Ammon's horn (tissue), 1 donor: ENCODE measurements around the gene CHCHD3.

ENCODE experiments used
- DNase-seq: peaks from one replicate; pipeline ENCODE4 v3.0.0-alpha.2; 2016; ENCODE audit warnings: low spot score

CHCHD3 gene

DNA sequence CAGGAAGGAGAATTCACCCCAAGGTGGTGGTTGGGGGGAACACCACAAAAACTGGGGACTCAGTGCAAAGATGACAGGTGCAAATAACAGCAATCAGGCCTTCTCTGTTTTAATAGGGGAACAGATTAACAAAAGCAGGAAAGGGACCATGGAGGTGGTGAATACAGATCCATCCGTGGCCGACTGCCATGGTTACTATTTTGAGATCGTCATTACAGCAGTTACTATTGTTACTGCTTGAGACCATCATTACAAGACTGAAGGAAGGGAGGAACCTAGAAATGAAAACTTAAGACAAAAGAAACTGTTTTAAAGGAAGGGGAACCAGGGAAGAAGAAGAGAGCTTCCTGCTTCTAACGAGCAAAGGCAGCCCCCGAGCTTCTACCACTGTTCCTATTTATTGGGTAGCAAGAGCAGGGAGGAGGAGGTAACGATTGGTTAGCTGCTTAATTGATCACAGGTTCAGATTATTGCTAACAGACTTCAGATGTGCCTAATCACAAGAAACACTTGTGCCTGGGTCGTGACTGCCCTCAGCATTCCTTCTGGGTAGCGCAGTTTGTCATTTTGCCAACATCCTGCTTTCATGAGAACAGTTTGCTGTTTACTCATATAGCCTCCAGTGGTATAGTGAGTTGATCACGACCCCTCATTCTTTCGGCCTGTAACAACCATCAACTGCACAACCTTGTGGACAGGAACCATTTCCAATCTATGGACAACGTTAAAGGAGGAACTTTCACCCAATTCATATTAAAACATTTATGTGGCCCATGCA, 216.3 kb downstream of the CHCHD3 start:
- peak; percentile 10 for DNase-seq

- DNase-seq, result no peak
Observed at GRCh38 chr7:132861940-132862554, 219.8 kb downstream of the CHCHD3 start.

GRCh38 chr7:132861424-132861823, 220.5 kb downstream of the CHCHD3 start:
- no peak for DNase-seq

DNA sequence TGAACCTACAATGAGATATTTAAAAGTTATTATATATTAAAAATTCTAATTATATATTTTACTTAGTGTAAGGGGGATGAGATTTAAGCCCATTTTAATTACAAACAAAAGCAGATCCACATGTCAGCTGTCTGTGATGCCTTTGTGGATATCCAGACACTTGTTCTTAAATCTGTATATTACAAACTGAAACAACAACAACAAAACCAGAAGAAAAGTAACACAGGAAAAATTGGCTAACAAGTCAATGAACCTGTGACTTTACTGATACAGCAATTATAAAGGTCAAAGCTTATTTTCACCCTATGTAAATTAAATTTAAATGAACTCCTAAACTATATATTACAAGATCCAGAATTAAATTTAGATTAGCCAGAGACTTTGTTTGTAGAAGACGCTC, 222.7 kb downstream of the CHCHD3 start:
- DNase-seq, result no peak

DNA sequence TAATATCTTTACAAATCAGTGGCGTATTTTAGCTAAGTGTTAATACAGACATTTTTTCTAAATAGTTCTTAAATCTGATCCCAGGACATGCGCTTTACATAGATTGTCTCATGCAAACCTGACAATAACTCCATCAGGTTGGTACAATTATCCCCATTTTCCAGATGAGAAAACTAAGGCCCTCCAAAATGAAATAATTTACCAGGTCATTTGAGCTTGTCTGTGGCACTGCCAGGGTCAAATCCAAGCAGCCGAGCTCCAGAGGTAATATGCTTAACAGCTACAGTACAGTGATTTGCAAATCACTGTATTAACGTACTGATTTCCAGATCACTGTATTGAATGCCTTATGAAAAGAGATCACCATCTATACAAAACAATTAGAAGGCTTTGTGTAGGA, 223.1 kb downstream of the CHCHD3 start:
- DNase-seq, result no peak

DNA sequence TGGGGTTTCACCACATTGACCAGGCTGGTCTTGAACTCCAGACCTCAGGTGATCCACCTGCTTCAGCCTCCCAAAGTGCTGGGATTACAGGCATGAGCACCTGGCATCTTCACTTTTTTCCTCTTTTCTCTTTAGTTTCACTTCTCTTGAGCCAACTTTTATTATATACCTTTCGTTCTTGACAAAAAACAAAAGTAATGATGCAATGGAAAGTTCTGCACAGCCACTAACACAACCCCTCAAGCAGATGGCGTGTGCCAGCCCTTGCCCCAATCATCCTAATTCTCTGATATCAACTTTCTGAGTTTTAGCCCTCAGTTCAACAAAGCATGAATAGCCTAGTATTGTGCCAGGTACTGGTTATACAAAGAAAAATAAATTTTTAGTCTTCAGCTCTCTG, 223.6 kb downstream of the CHCHD3 start:
- DNase-seq, result no peak

- DNase-seq, result no peak
Observed at GRCh38 chr7:132857703-132858102, 224.2 kb downstream of the CHCHD3 start.

GRCh38 chr7:132857031-132857430, 224.9 kb downstream of the CHCHD3 start:
- no peak for DNase-seq

- peak; percentile 16 for DNase-seq
Observed at GRCh38 chr7:132856416-132856815, 225.5 kb downstream of the CHCHD3 start.

GRCh38 chr7:132855901-132856300, 226.0 kb downstream of the CHCHD3 start:
- no peak for DNase-seq

- no peak for DNase-seq
Observed at GRCh38 chr7:132854238-132854637, 227.7 kb downstream of the CHCHD3 start.

- no peak for DNase-seq
Observed at GRCh38 chr7:132847376-132847775, 234.5 kb downstream of the CHCHD3 start.

GRCh38 chr7:132846086-132846485, 235.8 kb downstream of the CHCHD3 start:
- no peak for DNase-seq

DNA sequence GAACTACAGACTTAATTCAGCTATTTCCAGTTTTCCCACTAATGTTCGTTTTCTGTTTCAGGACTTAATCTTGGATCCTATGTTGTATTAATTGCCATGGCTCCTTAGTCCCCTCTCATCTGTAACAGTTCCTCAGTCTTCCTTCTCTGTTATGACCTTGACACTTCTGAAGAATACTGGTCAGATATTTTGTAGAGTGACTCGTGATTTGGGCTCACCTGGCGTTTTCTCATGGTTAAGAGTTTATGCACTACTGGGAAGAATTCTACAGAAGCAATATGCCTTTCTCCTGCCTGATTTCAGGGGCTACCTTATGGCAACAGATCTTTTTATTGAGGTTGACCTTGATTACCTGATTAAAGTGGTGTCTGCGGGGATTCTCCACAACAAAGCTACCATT, 239.4 kb downstream of the CHCHD3 start:
- DNase-seq, result no peak

DNA sequence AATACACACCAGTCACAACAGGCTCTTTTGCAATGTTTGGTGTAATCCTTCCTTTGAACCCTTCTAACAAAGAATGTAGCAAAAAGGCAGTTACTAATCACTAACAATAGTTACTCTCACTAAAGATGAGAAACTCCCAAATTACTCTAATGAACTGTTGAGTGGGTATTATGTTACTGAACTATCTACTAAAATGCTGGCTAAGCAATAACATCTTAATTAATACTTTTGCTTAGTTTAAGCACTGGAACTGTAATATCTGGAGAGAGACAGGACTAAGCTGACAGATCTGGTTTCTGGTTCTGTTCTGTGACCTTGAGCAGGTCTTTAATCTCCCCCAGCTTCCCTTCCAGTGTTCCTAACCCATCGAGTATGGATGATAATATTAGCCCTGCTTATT, 241.7 kb downstream of the CHCHD3 start:
- DNase-seq, result no peak

- no peak for DNase-seq
Observed at GRCh38 chr7:132838313-132838712, 243.6 kb downstream of the CHCHD3 start.

GRCh38 chr7:132837529-132837928, 244.4 kb downstream of the CHCHD3 start:
- DNase-seq, result no peak

DNA sequence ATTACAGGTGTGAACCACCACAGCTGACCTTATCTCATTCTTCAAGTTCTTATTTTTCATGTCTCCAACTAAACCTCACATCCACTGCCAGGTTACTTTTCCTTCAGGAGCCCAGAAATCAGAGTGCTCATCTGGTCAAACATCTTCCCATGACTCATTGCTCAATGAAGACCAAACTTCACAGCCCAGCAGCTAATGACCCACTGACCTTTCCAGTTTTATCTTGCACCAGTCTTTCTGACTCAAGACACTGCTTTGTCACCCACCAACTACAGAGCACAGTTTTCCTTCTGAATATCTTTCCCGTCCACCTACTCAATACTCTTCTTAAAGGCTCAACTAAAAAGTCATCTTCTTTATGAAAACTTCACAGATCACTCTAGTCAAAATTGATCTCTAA, 245.1 kb downstream of the CHCHD3 start:
- DNase-seq, result no peak

GRCh38 chr7:132830941-132831340, 250.9 kb downstream of the CHCHD3 start:
- no peak for DNase-seq

GRCh38 chr7:132828502-132828901, 253.4 kb downstream of the CHCHD3 start:
- DNase-seq, result no peak

- DNase-seq, result peak; percentile 72
Observed at GRCh38 chr7:132825932-132826835, 255.7 kb downstream of the CHCHD3 start.

- no peak for DNase-seq
Observed at GRCh38 chr7:132825222-132825621, 256.7 kb downstream of the CHCHD3 start.

DNA sequence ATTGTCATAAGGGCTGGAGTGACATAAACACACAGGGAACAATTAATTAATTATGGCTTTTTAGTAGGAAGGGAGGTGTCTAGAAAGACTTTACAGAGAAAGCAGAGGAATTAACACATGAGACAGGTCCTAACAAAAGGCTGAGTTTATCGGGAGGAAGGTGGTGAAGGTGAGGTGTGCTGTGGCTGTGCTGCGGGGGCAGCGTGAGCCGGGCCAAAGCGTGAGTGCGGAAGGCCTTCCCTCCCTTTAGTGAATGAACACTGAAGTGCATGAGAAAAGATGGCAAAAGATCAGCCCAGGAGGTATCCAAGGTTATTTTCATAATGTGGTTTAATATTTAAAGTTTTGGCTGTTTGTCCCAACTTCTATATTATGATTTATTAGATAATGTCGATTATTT, 262.2 kb downstream of the CHCHD3 start:
- no peak for DNase-seq
